NCI-H1417 treated with DMSO at 0.1 percent for 48 hours (cell line): ENCODE data around the gene SOD1.
"Not testable (repeated sequence)": the region's sequence is repeated elsewhere in the genome, so short reads cannot be mapped to it uniquely, and the experiment has no call there.

Experiments
- DNase-seq: peaks from one replicate; lab custom pipeline; 2025; lab: John Stamatoyannopoulos, UW

Gene SOD1

GRCh38 chr21:31656199-31657095 is 3.0 kb upstream of the SOD1 start:
- no peak for DNase-seq

GRCh38 chr21:31658053-31658452 is 1.4 kb upstream of the SOD1 start:
- no peak for DNase-seq

- DNase-seq, result no peak
These were observed 282 bp upstream of the SOD1 start for GRCh38 chr21:31659286-31659535.

- DNase-seq, result no peak
These were observed 719 bp downstream of the SOD1 start for GRCh38 chr21:31660259-31660565.

GRCh38 chr21:31660591-31660990 is 1.1 kb downstream of the SOD1 start:
- DNase-seq, result no peak

- no peak for DNase-seq
These were observed 4.2 kb downstream of the SOD1 start for GRCh38 chr21:31663584-31664249.

- DNase-seq, result no peak
These were observed 5.9 kb downstream of the SOD1 start for GRCh38 chr21:31665397-31665796.

GRCh38 chr21:31665869-31666268 is 6.4 kb downstream of the SOD1 start:
- not testable (repeated sequence) for DNase-seq

GRCh38 chr21:31666445-31667010 is 7.0 kb downstream of the SOD1 start:
- DNase-seq, result no peak

GRCh38 chr21:31667132-31667531 is 7.6 kb downstream of the SOD1 start:
- DNase-seq, result no peak

GRCh38 chr21:31667639-31668038 is 8.1 kb downstream of the SOD1 start:
- DNase-seq, result no peak

GRCh38 chr21:31668651-31669491 is 9.4 kb downstream of the SOD1 start:
- no peak for DNase-seq

GRCh38 chr21:31670070-31670469 is 10.6 kb downstream of the SOD1 start:
- no peak for DNase-seq

GRCh38 chr21:31671146-31671716 is 11.7 kb downstream of the SOD1 start:
- DNase-seq, result no peak

- no peak for DNase-seq
These were observed 12.4 kb downstream of the SOD1 start for GRCh38 chr21:31671931-31672330.

- no peak for DNase-seq
These were observed 13.9 kb downstream of the SOD1 start for GRCh38 chr21:31673321-31673912.

- DNase-seq, result no peak
These were observed 15.8 kb downstream of the SOD1 start for GRCh38 chr21:31675318-31675717.

- DNase-seq, result no peak
These were observed 16.5 kb downstream of the SOD1 start for GRCh38 chr21:31675960-31676359.

- no peak for DNase-seq
These were observed 17.6 kb downstream of the SOD1 start for GRCh38 chr21:31677047-31677446.

- no peak for DNase-seq
These were observed 19.0 kb downstream of the SOD1 start for GRCh38 chr21:31678478-31678877.

- DNase-seq, result no peak
These were observed 23.1 kb downstream of the SOD1 start for GRCh38 chr21:31682620-31683019.

GRCh38 chr21:31683029-31683428 is 23.5 kb downstream of the SOD1 start:
- DNase-seq, result no peak
